Measurements from ENCODE around the gene CD79B. TPM values are rescaled to one million over a fixed set of nuclear protein-coding genes. Genes with fewer than 3 reads are reported as not detected.
A peak's percentile ranks its signal among the peaks of the same experiment; 100 is the strongest.

CD79B gene
- total and polyA plus RNA-seq, 2 of the 8 experiments (the other 6 are each of a cell fraction or from before 2014, with no cell fraction given) = 1.5 to 3.9 TPM

GRCh38 chr17:63961355-63962212, 29.5 kb upstream of the CD79B start (continued):
- peak; percentile 61; the same call in 1 of the 2 replicates for TF ChIP-seq USF2 (IDR thresholded peaks at IDR 0.05; ENCODE audit: low read length)
- no peak for TF ChIP-seq CBX8 (IDR thresholded peaks at IDR 0.05; ENCODE audit: borderline replicate concordance, low read depth, low read length)
- peak; percentile 93 for TF ChIP-seq CEBPB (IDR thresholded peaks at IDR 0.05; ENCODE audit: low read depth, low read length)
- no peak for TF ChIP-seq NRF1 (IDR thresholded peaks at IDR 0.05; ENCODE audit: low read depth, low read length)
- peak; percentile 34; the same call in 1 of the 2 replicates for TF ChIP-seq E2F6 (IDR thresholded peaks at IDR 0.05)
